ENCODE data around the gene ASIC1. TPM values are rescaled to one million over a fixed set of nuclear protein-coding genes. Genes with fewer than 3 reads are reported as not detected.

The ASIC1 gene
- total and polyA plus RNA-seq, 2 of the 13 experiments (the other 11 are each of a cell fraction or from before 2014, with no cell fraction given) = 0.44 to 1.5 TPM

DNA sequence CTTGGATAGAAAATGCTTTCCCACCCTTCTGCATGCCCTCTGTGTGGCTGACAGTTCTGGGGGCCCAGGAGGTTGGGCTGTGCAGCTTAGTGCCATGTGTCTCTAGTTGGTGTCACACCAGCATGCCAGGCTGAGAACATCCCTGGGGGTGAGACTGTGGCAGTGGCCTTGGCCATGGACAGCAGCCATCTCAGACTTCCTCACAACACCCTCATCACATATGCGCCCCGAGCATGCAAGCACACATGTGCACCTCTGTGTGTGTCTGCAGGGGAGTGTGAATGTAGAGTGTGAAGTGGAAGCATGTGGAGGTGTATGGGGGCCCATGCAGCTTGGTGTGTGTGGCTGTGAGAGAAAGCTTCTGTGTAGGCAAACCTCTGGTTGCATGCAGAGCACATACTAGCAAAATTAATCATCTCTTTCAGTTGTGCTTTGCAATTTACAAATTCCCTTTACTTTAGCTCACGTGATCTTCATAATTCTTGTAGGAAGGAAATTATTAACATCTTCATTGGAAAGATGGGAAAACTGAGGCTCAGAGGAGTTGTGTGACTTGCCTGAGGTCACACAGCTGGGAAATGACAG is 8.4 kb downstream of the ASIC1 start:
- BruUV-seq (replicated peaks) = no TSS peak
- Histone ChIP-seq H3K9ac (ENCODE audit: insufficient read depth, low read depth, low read length) (no peak overlapping the region), H3K27me3 (ENCODE audit: control insufficient read depth in 1 of 2, insufficient read depth in 2 of 2, low read length in 2 of 2) (no peaks in the 10 kb centered on the region; a peak in 2 of 5 replicates), H3K36me3 (replicated peaks in 1 of 2; ENCODE audit: control insufficient read depth in 1 of 2, insufficient read depth in 2 of 2, low read length in 2 of 2) (no peaks in the 10 kb centered on the region), H2AFZ (ENCODE audit: low read length) (no peak overlapping the region), H3K79me2 (ENCODE audit: insufficient read depth, low read length) (no peaks in the 10 kb centered on the region), H3K4me2 (ENCODE audit: low read depth, low read length) (no peak overlapping the region), H3K9me3 (ENCODE audit: low read length) (no peaks in the 10 kb centered on the region), H3K27ac (ENCODE audit: extremely low read length, insufficient read depth, low read length) (no peak overlapping the region), H4K20me1 (ENCODE audit: insufficient read depth, low read length) (no peaks in the 10 kb centered on the region), H3K4me1 (ENCODE audit: insufficient read depth, low read length) (peaks cover 5% of the 10 kb centered on the region; the same call in 1 of the 2 replicates), H3K4me3 (replicated peaks in 1 of 3; ENCODE audit: insufficient read depth in 1 of 3, low read depth in 2 of 3, low read length in 3 of 3) (no peak overlapping the region)
- in situ Hi-C loops (cut with HindIII; ENCODE audit: extremely low pct_ligation_motif_present, low pct_unique_long_range_greater_than_20kb) (no loop called here), intact Hi-C loops (cut with micrococcal nuclease; ENCODE audit: unreplicated experiment) (no loop called here)
- ChIA-PET CTCF (ENCODE audit: low intra/inter-chr PET ratio, low total read pairs) (no interaction called here), POLR2A (no interaction called here)
- 26% methylated on average over 3 of the region's 3 CpGs for WGBS (ENCODE audit: low lambda C conversion rate)
- TF ChIP-seq STAT5B (CRISPR knock-in tag; IDR thresholded peaks at IDR 0.05) (no peak), HOXA5 (CRISPR knock-in tag; IDR thresholded peaks at IDR 0.05) (no peak), ZSCAN21 (CRISPR knock-in tag; IDR thresholded peaks at IDR 0.05; ENCODE audit: borderline replicate concordance) (no peak), ESRRA (CRISPR knock-in tag; IDR thresholded peaks at IDR 0.05; ENCODE audit: low read depth) (no peak), NFIC (IDR thresholded peaks at IDR 0.05; ENCODE audit: low read length) (no peak), BRF2 (CRISPR knock-in tag; IDR thresholded peaks at IDR 0.05) (no peak), ZBTB44 (CRISPR knock-in tag; IDR thresholded peaks at IDR 0.05) (no peak), ZNF792 (CRISPR knock-in tag; IDR thresholded peaks at IDR 0.05) (no peak), ZNF576 (CRISPR knock-in tag; IDR thresholded peaks at IDR 0.05) (no peak), ZBTB42 (CRISPR knock-in tag; IDR thresholded peaks at IDR 0.05) (no peak)
- TF ChIP-seq, protein P1, sequence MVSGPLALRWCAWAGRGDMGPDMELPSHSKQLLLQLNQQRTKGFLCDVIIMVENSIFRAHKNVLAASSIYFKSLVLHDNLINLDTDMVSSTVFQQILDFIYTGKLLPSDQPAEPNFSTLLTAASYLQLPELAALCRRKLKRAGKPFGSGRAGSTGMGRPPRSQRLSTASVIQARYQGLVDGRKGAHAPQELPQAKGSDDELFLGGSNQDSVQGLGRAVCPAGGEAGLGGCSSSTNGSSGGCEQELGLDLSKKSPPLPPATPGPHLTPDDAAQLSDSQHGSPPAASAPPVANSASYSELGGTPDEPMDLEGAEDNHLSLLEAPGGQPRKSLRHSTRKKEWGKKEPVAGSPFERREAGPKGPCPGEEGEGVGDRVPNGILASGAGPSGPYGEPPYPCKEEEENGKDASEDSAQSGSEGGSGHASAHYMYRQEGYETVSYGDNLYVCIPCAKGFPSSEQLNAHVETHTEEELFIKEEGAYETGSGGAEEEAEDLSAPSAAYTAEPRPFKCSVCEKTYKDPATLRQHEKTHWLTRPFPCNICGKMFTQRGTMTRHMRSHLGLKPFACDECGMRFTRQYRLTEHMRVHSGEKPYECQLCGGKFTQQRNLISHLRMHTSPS (CRISPR knock-in tag; IDR thresholded peaks at IDR 0.05; ENCODE audit: low read depth) = no peak
- TF ChIP-seq, protein P2, sequence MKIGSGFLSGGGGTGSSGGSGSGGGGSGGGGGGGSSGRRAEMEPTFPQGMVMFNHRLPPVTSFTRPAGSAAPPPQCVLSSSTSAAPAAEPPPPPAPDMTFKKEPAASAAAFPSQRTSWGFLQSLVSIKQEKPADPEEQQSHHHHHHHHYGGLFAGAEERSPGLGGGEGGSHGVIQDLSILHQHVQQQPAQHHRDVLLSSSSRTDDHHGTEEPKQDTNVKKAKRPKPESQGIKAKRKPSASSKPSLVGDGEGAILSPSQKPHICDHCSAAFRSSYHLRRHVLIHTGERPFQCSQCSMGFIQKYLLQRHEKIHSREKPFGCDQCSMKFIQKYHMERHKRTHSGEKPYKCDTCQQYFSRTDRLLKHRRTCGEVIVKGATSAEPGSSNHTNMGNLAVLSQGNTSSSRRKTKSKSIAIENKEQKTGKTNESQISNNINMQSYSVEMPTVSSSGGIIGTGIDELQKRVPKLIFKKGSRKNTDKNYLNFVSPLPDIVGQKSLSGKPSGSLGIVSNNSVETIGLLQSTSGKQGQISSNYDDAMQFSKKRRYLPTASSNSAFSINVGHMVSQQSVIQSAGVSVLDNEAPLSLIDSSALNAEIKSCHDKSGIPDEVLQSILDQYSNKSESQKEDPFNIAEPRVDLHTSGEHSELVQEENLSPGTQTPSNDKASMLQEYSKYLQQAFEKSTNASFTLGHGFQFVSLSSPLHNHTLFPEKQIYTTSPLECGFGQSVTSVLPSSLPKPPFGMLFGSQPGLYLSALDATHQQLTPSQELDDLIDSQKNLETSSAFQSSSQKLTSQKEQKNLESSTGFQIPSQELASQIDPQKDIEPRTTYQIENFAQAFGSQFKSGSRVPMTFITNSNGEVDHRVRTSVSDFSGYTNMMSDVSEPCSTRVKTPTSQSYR (CRISPR knock-in tag; IDR thresholded peaks at IDR 0.05; ENCODE audit: borderline replicate concordance) = no peak
- FAIRE-seq (no peak), ATAC-seq (no peak), DNase-seq (ENCODE audit: low spot score) (no peak)

Measured in HepG2 (cell line).